Stimulated activated CD8-positive, alpha-beta memory T cell treated with anti-CD3 and anti-CD28 coated beads, Interleukin-2, amount 100 ng/mL, for 48 hours (primary cell): Measurements from ENCODE around the gene SLC22A24.
"Not testable (repeated sequence)": the region's sequence is repeated elsewhere in the genome, so short reads cannot be mapped to it uniquely, and the experiment has no call there.

Experiments used
- DNase-seq, 2 donors: peaks; one replicate each; pipeline ENCODE4 v3.0.0-alpha.2; 2020; ENCODE audit warnings: low read depth in 2 of 2

SLC22A24 gene

GRCh38 chr11:63144121-63144520 is at the start of gene SLC22A24:
Gene SLC22A24 (minus strand): TSS chr11:63144221. CDS start chr11:63143779, 442 bp downstream.
- no peak for DNase-seq

GRCh38 chr11:63180536-63180935 is 36.5 kb upstream of the SLC22A24 start:
- DNase-seq: no peak

GRCh38 chr11:63179432-63180041 is 35.5 kb upstream of the SLC22A24 start:
- DNase-seq: no peak

GRCh38 chr11:63177872-63178271 is 33.9 kb upstream of the SLC22A24 start:
- no peak for DNase-seq

GRCh38 chr11:63165706-63166310 is 21.8 kb upstream of the SLC22A24 start:
- DNase-seq: no peak

DNA sequence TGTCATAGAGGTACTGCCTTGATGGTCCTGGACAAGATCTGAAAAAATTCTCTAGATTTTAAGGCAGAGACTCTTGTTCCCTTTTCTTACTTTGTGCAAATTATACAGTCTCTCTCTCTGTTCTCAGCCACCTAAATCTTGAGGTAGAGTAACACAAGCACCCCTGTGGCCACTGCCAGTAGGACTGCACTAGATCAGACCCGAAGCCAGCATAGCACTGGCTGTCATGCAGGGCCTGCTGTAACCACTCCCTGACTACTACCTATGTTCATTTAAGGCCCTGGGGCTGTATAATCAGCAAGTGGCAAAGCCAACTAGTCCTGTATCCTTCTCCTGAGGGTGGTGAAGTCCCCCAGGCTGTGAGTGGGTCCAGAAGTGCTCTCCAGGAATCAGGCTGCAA is 11.8 kb upstream of the SLC22A24 start:
- no peak for DNase-seq

DNA sequence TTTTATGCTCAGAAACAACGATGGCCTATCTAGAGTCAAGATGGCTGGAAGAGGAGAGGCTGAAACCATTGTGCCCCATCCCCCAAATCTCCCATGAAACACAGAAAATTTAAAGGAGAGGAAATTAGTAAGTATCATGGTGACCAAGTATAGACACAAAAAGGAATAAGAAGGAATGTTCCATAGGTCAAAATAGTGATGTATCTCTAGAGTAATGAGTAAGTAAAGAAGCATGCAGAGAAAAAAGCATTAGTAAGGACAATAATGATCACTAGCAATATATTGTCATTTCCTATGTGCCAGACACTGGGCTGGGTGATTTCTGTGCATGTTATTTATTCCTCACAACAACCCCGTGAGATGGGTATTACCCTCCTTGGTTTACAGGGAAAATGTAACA is 2.6 kb upstream of the SLC22A24 start:
- no peak for DNase-seq

- no peak for DNase-seq
Measured at GRCh38 chr11:63142459-63142858, 1.6 kb downstream of the SLC22A24 start.

- no peak for DNase-seq
Measured at GRCh38 chr11:63132985-63133775, 10.8 kb downstream of the SLC22A24 start.

- DNase-seq: no peak
Measured at GRCh38 chr11:63099555-63099954, 44.5 kb downstream of the SLC22A24 start.

GRCh38 chr11:63080682-63081081 is 63.3 kb downstream of the SLC22A24 start:
- no peak for DNase-seq

DNA sequence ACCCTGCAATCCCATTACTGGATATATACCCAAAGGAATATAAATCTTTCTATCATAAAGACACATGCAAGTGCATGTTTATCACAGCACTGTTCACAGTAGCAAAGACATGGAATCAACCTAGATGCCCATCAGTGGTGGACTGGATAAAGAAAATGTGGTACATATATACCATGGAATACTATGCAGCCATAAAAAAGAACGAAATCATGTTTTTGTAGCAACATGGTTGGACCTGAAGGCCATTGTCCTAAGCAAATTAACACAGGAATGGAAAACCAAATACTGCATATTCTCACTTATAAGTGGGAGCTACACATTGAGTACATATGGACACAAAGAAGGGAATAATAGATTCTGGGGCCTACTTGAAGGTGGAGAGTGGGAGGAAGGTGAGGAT is 97.8 kb downstream of the SLC22A24 start:
- not testable (repeated sequence) for DNase-seq

GRCh38 chr11:63042596-63042995 is 101.4 kb downstream of the SLC22A24 start:
- DNase-seq: no peak

DNA sequence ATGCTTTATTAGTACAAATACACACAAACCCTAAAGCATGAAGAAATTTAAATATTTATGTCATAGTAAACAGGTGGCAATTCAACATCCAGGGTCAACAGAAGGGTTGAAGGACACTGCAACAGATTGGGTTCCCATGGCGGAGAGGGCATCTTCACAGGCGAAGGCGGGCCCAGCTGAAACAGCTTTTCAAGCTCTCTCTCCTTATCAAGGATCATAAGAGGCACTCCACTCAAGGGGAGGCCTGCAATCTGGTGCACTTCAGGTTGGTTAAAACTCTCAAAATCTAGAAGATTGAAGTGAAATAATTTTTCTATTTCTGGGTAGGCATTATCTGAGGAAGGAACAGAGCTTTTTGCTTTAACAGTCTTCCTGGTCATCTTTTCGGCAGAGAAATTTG is 111.6 kb downstream of the SLC22A24 start:
- no peak for DNase-seq
